HepG2 (cell line): Measurements from ENCODE around the gene SMYD4. TPM values are rescaled to one million over a fixed set of nuclear protein-coding genes. Genes with fewer than 3 reads are reported as not detected.
"Not testable (repeated sequence)": the region's sequence is repeated elsewhere in the genome, so short reads cannot be mapped to it uniquely, and the experiment has no call there.

Source experiments
- ATAC-seq: fragments of 200-7000 bp; cut with Tn5 transposase; 3 replicates; pipeline ENCODE4 v1.9.1; 2020; ENCODE audit warnings: mild to moderate bottlenecking, moderate library complexity
- BruUV-seq: library from RNA; stranded (reverse); fragments of 400-500 nt; replicated peaks from 2 replicates; lab custom pipeline; 2021; lab: Mats Ljungman, UMichigan
- CTCF ChIA-PET: fragments of 300-600 bp; formaldehyde crosslinking; extraction: SDS; loops from one replicate; lab custom pipeline; 2021; ENCODE audit warnings: low total read pairs, inconsistent platforms, low intra/inter-chr PET ratio; lab: Yijun Ruan, JAX
- POLR2A ChIA-PET: fragments of 350-600 bp; sonication (Branson Sonifier 250); formaldehyde crosslinking; loops from one replicate; lab custom pipeline; 2020; ENCODE audit warnings: antibody characterized with exemption, inconsistent platforms; lab: Yijun Ruan, JAX
- DNase-seq: peaks from one replicate; pipeline ENCODE4 v3.0.0-alpha.2; 2015; ENCODE audit warnings: low spot score
- FAIRE-seq: peaks from 3 replicates; lab custom pipeline; 2011; peaks lifted over from hg19 to GRCh38; lab: Jason Lieb, UNC
- H2AFZ ChIP-seq: one replicate; pipeline ENCODE4 v1.6.1; 2011; ENCODE audit warnings: low read length, inconsistent platforms
- H3K27ac ChIP-seq: fragments of 300-600 bp; 3 replicates; pipeline ENCODE4 v1.8.0; 2011; ENCODE audit warnings: mixed run types, mild to moderate bottlenecking, mixed read lengths, low read length, inconsistent platforms; ENCODE audit not compliant: insufficient read depth; ENCODE audit errors: extremely low read length
- H3K27me3 ChIP-seq, 2 experiments: fragments of 200-600 bp in 1 of 2; 2 replicates in 1 of 2; 3 replicates in 1 of 2; pipeline versions ENCODE4 v1.6.0 to v1.8.0; 2011; ENCODE audit warnings: low read length in 2 of 2, mild to moderate bottlenecking in 2 of 2, moderate library complexity in 2 of 2, inconsistent platforms in 1 of 2; ENCODE audit not compliant: insufficient read depth in 2 of 2, control insufficient read depth in 1 of 2
- H3K36me3 ChIP-seq, 2 experiments: fragments of 200-600 bp in 1 of 2; replicated peaks in 1 of 2; 2 replicates in 1 of 2; 3 replicates in 1 of 2; pipeline versions ENCODE4 v1.5.1 to v1.8.0; 2011; ENCODE audit warnings: low read length in 2 of 2, inconsistent platforms in 1 of 2; ENCODE audit not compliant: insufficient read depth in 2 of 2, control insufficient read depth in 1 of 2
- H3K4me1 ChIP-seq: 2 replicates; pipeline ENCODE4 v1.5.1; 2012; ENCODE audit warnings: low read length, inconsistent platforms; ENCODE audit not compliant: insufficient read depth
- H3K4me2 ChIP-seq: 2 replicates; pipeline ENCODE4 v1.6.0; 2011; ENCODE audit warnings: low read depth, low read length, inconsistent platforms
- H3K4me3 ChIP-seq, 3 experiments: fragments of 200-600 bp in 1 of 3; sonication (generic), shearing (Covaris generic) in 1 of 3; replicated peaks in 1 of 3; 2 replicates each; pipeline ENCODE4 v1.5.1; 2011 to 2016; ENCODE audit warnings: low read length in 3 of 3, inconsistent platforms in 2 of 3, low read depth in 2 of 3, mild to moderate bottlenecking in 2 of 3, control low read depth in 1 of 3, mixed read lengths in 1 of 3; ENCODE audit not compliant: insufficient read depth in 1 of 3
- H3K79me2 ChIP-seq: one replicate; pipeline ENCODE4 v1.6.1; 2011; ENCODE audit warnings: low read length, inconsistent platforms; ENCODE audit not compliant: insufficient read depth
- H3K9ac ChIP-seq: 2 replicates; pipeline ENCODE4 v1.6.0; 2011; ENCODE audit warnings: mild to moderate bottlenecking, low read depth, low read length, inconsistent platforms; ENCODE audit not compliant: insufficient read depth
- H3K9me3 ChIP-seq: 2 replicates; pipeline ENCODE4 v1.5.1; 2012; ENCODE audit warnings: mild to moderate bottlenecking, low read length
- H4K20me1 ChIP-seq: 2 replicates; pipeline ENCODE4 v1.6.0; 2011; ENCODE audit warnings: inconsistent platforms, mild to moderate bottlenecking, low read length, moderate library complexity; ENCODE audit not compliant: insufficient read depth
- ZNF609 ChIP-seq: sonication (generic); formaldehyde crosslinking; IDR thresholded peaks from 2 replicates; pipeline ENCODE4 v1.4.0; 2020; ENCODE audit warnings: mild to moderate bottlenecking, missing genetic modification reagents, borderline replicate concordance
- WGBS: methylation state at CpG from one replicate; pipeline ENCODE4 v1.1.6; 2017; ENCODE audit warnings: low lambda C conversion rate; 5-methylcytosine and 5-hydroxymethylcytosine counted together
- in situ Hi-C: cut with HindIII; loops from 2 replicates; pipeline ENCODE4 v1.10.0; 2017; ENCODE audit warnings: low pct_unique_long_range_greater_than_20kb; ENCODE audit not compliant: extremely low pct_ligation_motif_present
- intact Hi-C: fragments of 100-400 bp; cut with micrococcal nuclease; formaldehyde crosslinking; loops from one replicate; pipeline ENCODE4 v1.10.0; 2022; ENCODE audit not compliant: unreplicated experiment
- polyA plus RNA-seq, 8 experiments: library from polyadenylated mRNA; depleted of rRNA in 3 of 8; stranded (reverse) in 7 of 8; unstranded in 1 of 8; fragments of >200 nt; fragmentation: Illumina TruSeq in 4 of 8; extraction: Trizol in 4 of 8; gene quantifications; 2 replicates each; pipeline versions ENCODE4 v1.2.1 to v1.2.3, GENCODE V29; 2011 to 2016; ENCODE audit warnings: low read depth in 4 of 8, missing spikeins in 1 of 8, mixed read lengths in 1 of 8; ENCODE audit not compliant: insufficient read depth in 1 of 8
- total RNA-seq, 5 experiments: library from RNA; depleted of rRNA; stranded (reverse); fragments of >200 nt; fragmentation: Illumina TruSeq; extraction: Trizol; gene quantifications; 2 replicates each; pipeline ENCODE4 v1.2.3, GENCODE V29; 2016; ENCODE audit warnings: low read depth in 1 of 5

The SMYD4 gene
- total and polyA plus RNA-seq, 2 of the 13 experiments (the other 11 are each of a cell fraction or from before 2014, with no cell fraction given) = 7.4 to 11.3 TPM

GRCh38 chr17:1742371-1743087, 87.2 kb downstream of the SMYD4 start, which contains the start of gene SERPINF2 (continued):
- peak; percentile 85; the same call in 1 of the 2 replicates for TF ChIP-seq ZNF609 (CRISPR knock-in tag)

- WGBS = 71% methylated on average over 7 of the region's 7 CpGs
- CTCF ChIA-PET, in situ Hi-C loops, DNase-seq, FAIRE-seq, H3K9me3 ChIP-seq, H3K27me3 ChIP-seq, BruUV-seq, H2AFZ ChIP-seq: not testable (repeated sequence)
- peak overlapping the region in 2 of 3 experiments; percentile 4 to 83; a peak in 2 of 6 replicates for H3K4me3 ChIP-seq
- POLR2A ChIA-PET = interaction anchor here (0.6 to 16.4 kb wide), 11 partner anchors 9 to 256 kb away, joined by 3 to 299 read pairs (median 7); partner anchors contain the start of genes RILP, SERPINF1 and WDR81
- H3K4me2 ChIP-seq = peak overlapping the region; percentile 88
- peak; percentile 3; the same call in 2 of the 3 replicates for ATAC-seq
- peaks cover 14% of the 10 kb centered on the region; the same call in 1 of the 2 replicates for H4K20me1 ChIP-seq
- peak overlapping the region; percentile 71 for H3K9ac ChIP-seq
- peaks cover 36% of the 10 kb centered on the region for H3K79me2 ChIP-seq
- H3K36me3 ChIP-seq = peaks cover 5 to 13% of the 10 kb centered on the region in 2 experiments; a peak in 3 of 5 replicates
- peaks cover 59% of the 10 kb centered on the region for H3K4me1 ChIP-seq
- H3K27ac ChIP-seq = peak overlapping the region; percentile 84
- intact Hi-C loops = loop anchor here (1.0 to 2.0 kb wide), 2 partner anchors 20 to 25 kb away; partner anchors contain the start of gene SERPINF1
Observed at GRCh38 chr17:1741899-1742298, 87.8 kb downstream of the SMYD4 start.
